IPS-NIHi7 (cell line): Measurements from ENCODE around the gene CTNNA2.

Source experiments
- DNase-seq: peaks from one replicate; pipeline ENCODE4 v3.0.0; 2012; ENCODE audit warnings: mixed read lengths; ENCODE audit errors: extremely low spot score

CTNNA2 gene

DNA sequence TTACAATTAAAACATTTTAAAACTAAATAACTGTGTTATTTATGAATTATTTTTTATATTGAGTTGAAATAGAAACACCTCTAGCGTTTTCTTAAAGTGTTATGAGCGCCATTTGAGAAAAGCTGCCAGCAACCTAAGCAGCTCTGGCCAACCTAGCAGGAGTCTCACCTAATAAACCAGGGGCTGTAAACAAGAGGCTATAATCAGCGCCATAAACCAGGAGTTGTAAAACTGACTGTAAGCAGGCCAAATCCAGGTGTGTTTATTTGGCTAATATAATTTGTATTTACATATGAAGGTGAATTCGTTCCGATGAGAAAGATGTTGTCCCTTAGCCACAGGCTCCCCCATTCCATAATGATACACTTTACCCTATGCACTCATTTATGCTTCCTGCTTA, 757.0 kb downstream of the CTNNA2 start:
- DNase-seq, result no peak

DNA sequence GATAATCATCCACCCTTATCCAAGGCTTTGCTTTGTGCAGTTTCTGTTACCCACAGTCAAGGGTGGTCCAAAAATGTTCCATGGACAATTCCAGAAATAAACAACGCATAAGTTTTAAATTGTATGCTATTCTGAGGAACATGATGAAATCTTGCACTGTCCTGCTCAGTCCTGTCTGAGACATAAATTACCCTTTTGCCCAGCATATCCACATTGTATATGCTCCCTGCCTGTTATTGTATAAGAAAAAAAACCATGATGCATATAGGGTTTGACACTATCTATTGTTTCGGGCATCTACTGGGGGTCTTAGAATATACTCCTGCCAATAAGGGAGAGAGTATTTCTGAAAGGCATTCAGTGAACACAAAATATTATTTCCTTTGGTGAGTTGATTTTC, 767.7 kb downstream of the CTNNA2 start:
- DNase-seq, result no peak

GRCh38 chr2:80281049-80281448, 768.2 kb downstream of the CTNNA2 start:
- no peak for DNase-seq

GRCh38 chr2:80288576-80288975, 775.7 kb downstream of the CTNNA2 start:
- peak; percentile 15 for DNase-seq

- DNase-seq, result no peak
These were observed 778.8 kb downstream of the CTNNA2 start for GRCh38 chr2:80291656-80292055.

DNA sequence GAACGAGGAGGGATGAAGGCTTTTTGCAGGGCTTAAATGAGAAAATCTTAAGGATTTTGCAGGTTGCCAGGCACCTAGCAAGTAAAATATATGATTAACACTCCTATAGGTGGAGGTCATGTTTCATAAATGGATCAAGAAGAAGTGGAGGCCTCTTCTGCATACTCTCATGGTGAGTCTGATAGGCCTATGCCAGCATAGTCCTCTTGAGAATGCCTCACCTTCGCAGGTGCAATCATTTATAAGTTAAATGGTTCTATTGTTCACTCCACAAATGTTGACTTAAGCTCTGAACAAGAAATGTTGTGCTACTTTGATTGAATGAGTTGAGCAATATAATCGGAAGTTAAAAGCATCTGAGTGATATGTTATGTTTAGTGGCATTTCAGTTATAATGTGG, 779.6 kb downstream of the CTNNA2 start:
- no peak for DNase-seq

GRCh38 chr2:80293039-80293438, 780.2 kb downstream of the CTNNA2 start:
- DNase-seq, result no peak

DNA sequence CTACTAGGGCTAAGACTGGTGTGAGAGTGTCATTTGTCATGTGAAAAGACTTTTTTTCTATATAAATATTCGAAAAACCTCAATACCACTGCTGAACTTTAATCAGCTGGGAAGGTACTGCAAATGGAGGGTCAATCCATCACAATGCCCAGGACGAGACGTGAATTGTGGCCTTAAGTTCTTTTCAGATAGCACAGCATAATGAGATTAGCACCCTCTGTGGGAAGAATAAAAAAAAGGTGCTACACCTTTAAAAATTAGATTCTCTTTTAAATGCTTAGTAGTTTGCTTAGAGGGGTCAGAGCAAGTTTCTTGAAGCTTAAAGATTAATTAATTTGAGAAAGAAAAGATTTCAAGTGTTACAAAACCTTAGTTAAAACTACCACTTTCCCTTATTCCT, 786.1 kb downstream of the CTNNA2 start:
- DNase-seq, result no peak

DNA sequence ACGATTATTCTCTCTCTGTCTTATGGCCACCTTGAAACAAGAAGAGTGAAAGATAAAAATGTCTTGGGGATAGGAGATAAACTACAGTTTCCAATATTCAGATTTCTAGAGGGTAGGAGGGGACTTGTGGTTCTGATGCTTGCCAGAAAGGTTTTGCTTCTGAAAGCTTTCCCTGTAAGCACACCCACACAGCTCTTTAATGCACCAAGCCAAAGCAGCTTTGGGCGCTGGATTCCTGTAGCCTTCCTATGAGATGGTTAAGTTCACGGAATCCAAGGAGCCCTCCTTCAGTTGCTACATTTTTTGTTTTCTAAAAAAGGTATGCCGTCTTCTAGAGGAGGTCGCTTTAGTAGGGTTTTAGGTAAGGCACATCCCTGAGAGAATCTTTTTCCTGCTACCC, 786.8 kb downstream of the CTNNA2 start:
- DNase-seq, result peak; percentile 15

DNA sequence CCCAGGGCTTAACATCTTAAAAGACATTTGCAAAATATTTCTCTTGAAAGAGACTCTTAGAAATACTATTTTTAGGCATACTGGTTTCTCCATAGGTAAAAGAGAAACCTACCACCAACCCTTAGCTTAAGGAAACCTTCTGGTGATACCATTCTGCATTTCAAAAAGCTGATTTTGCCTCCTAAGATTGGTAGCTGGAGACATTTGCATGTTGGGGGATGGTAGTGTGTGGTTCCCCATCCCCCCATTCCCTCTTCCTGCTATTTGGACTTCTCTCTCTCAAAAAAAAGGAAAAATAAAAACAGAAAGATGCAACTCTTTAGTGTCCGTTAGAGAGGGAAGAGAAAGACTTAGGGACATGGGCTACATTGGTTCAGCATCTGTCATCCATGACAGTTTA, 787.5 kb downstream of the CTNNA2 start:
- DNase-seq, result no peak

DNA sequence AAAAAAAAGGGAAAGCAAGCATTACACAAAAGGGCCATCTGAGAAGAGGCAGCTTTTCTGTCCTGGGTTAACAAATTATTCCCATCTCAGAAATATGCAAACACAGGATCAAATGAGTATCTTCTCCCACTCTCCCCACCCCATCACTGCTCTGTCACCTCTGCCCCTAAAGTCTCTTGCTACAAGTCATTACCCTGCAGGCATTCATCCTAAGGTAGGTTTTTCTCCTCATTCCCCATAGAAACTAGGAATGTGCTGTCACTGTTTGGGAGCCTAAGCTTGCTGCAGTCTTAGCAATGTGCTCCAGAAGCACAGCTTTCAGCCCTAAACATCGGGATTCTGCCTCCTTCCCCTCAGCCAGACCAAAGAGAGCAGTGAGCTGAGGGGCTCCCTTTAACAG, 788.1 kb downstream of the CTNNA2 start:
- DNase-seq, result peak; percentile 13

GRCh38 chr2:80302001-80302313, 789.1 kb downstream of the CTNNA2 start:
- DNase-seq, result no peak

DNA sequence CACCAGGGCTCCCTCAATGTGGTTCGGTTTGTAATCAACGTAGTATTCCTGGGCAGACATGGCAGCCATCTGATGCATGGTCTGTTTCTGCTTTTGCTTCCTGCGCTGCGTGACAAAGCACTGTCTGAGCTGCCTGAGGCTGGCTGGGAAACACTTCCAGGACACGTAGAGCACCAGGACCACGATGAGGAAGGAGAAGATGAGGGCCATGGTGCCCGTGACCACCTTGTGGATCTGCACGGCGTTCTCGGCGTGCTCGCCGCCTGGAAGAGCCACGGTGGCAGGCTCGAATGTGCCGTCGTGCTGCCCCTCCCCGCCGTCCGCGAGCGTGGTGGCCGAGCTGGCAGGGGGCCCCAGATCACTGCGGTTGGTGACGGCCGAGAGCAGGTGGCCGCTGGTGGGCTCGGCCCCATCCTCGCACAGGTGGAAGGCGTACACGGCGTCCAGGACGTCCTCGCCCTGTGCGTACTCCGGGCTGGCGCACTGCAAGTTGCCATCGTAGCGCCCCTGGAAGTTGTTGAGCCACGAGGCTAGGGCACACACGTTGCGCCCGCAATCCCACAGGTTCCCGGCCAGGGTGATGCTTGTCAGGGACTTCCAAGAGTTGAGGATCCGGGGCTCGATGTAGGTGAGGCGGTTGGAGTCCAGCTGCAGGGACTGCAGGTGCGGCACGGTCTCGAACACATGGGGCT, 789.6 kb downstream of the CTNNA2 start:
- no peak for DNase-seq

GRCh38 chr2:80303006-80303908, 790.4 kb downstream of the CTNNA2 start:
- DNase-seq, result peak; percentile 35

- peak; percentile 56 for DNase-seq
These were observed 791.3 kb downstream of the CTNNA2 start, which contains the start of gene LRRTM1 for GRCh38 chr2:80303909-80304837. TSS of gene LRRTM1 (minus strand) at chr2:80304752. CDS start at chr2:80303819, 933 bp downstream.

- no peak for DNase-seq
These were observed 798.5 kb downstream of the CTNNA2 start for GRCh38 chr2:80311304-80311703.

DNA sequence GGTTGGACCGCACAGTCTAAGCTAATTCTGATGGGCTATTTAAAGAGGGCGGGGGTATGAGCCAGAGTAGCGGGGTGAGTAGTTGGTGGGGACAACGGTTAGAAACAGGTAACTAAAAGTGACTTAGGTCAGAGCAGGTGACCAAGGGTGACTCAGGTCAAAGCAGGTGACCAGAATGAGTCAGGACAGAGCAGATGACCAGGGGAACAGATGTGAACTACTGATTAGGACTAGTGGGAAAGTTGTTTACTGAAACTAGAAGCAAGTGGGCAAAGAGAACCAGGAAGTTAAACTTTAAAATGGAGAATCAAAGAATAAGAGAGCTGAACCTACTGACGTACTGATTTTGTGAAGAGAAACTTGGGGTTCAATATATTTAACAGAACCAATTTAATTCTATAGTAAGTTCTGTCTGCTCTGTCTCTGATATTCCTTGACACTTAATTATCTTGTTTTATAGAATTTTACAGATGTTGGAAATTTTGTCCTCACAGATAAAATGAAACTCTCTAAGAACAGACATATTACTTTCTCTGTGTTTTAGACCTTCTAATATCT, 799.5 kb downstream of the CTNNA2 start:
- DNase-seq, result no peak

- DNase-seq, result peak; percentile 49
These were observed 809.6 kb downstream of the CTNNA2 start for GRCh38 chr2:80322311-80322920.

DNA sequence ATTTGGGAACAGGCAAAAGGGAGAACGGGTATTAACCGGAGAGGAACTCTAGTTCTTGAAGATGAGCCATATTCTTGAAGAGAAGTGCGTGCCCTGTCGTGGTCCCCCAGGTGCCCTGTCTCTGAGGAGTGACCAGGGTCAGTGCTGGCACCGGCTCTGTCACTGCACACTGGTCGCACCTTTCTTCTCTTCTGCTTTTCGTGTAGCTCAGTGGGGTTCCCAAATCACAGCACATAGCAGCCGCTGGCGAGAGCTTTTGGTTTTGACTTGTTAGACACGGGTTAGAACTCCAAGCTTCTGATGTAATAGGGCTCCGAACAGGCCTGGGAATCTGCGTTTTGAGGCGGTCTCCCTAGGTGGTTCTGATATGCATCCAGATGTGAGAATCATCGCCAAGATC, 810.1 kb downstream of the CTNNA2 start:
- DNase-seq, result no peak

DNA sequence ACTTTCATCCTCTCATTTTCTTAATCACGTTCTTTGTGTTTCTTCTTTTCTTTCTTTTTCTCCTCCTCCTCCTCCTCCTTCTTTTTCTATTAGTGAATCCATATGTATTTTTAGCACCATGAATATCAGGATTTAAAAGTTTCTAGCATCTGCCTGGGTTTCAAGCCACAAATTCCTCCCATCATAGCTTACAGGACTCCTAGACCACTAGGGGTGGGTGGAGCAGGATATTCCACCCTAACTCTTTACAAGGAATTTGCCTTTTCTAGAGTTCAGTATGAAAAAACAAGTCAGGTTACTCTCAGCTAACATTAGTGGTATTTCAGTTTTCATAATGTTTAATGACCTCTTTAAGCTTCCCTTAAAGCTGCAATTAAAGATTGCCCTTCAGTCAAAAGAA, 810.8 kb downstream of the CTNNA2 start:
- no peak for DNase-seq

DNA sequence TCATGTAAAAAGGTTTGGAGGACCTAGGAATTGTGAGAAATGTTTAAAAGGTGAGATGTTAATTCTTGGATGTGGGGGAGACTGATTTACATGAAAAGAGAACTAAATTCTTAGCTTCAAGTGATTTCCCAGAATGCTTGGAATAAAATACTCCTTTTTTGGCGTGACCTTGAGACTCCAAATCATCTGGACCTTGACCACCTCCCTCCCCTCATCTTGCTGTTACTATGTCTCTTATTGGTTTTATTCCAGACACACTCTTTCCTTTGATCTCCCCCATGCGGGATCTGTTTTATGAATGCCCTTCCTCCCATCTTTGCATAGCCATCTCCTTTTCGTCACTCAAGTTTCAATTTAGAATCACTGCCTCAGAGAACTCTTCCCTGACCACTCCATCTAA, 811.7 kb downstream of the CTNNA2 start:
- no peak for DNase-seq
